HG02798 (cell line): Measurements from ENCODE around the gene CWH43.
A peak's percentile ranks its signal among the peaks of the same experiment; 100 is the strongest.
"Not testable (repeated sequence)": the region's sequence is repeated elsewhere in the genome, so short reads cannot be mapped to it uniquely, and the experiment has no call there.

ENCODE experiments used
- ATAC-seq: cut with Tn5 transposase; IDR thresholded peaks from one replicate; pipeline ENCODE4 v1.9.1; 2021; ENCODE audit warnings: mild to moderate bottlenecking; ENCODE audit not compliant: unreplicated experiment, poor library complexity

The CWH43 gene

GRCh38 chr4:48985976-48986653 is at the start of gene CWH43:
Gene CWH43, plus strand, starts transcription at chr4:48986275. Its CDS starts 155 bp downstream, at chr4:48986430.
- ATAC-seq = no peak

GRCh38 chr4:48937033-48937432 is 49.0 kb upstream of the CWH43 start:
- no peak for ATAC-seq

GRCh38 chr4:48938831-48939230 is 47.2 kb upstream of the CWH43 start:
- ATAC-seq = no peak

- ATAC-seq = no peak
These were observed 46.3 kb upstream of the CWH43 start for GRCh38 chr4:48939785-48940184.

GRCh38 chr4:48943387-48943786 is 42.7 kb upstream of the CWH43 start:
- no peak for ATAC-seq

- ATAC-seq = no peak
These were observed 41.8 kb upstream of the CWH43 start for GRCh38 chr4:48944252-48944651.

GRCh38 chr4:48944756-48945241 is 41.3 kb upstream of the CWH43 start:
- no peak for ATAC-seq

GRCh38 chr4:48945981-48946380 is 40.1 kb upstream of the CWH43 start:
- no peak for ATAC-seq

GRCh38 chr4:48947731-48948130 is 38.3 kb upstream of the CWH43 start:
- ATAC-seq = no peak

- ATAC-seq = no peak
These were observed 37.0 kb upstream of the CWH43 start for GRCh38 chr4:48949086-48949485.

- no peak for ATAC-seq
These were observed 36.4 kb upstream of the CWH43 start for GRCh38 chr4:48949518-48950219.

- ATAC-seq = no peak
These were observed 31.8 kb upstream of the CWH43 start for GRCh38 chr4:48954314-48954713.

GRCh38 chr4:48957366-48957765 is 28.7 kb upstream of the CWH43 start:
- not testable (repeated sequence) for ATAC-seq

- no peak for ATAC-seq
These were observed 27.5 kb upstream of the CWH43 start for GRCh38 chr4:48958582-48958981.

GRCh38 chr4:48960988-48961635 is 25.0 kb upstream of the CWH43 start:
- ATAC-seq = no peak

- no peak for ATAC-seq
These were observed 23.4 kb upstream of the CWH43 start for GRCh38 chr4:48962636-48963035.

- ATAC-seq = peak; percentile 86
These were observed 22.9 kb upstream of the CWH43 start for GRCh38 chr4:48963042-48963679.

- ATAC-seq = no peak
These were observed 19.0 kb upstream of the CWH43 start for GRCh38 chr4:48967101-48967500.

GRCh38 chr4:48967631-48968030 is 18.4 kb upstream of the CWH43 start:
- no peak for ATAC-seq

- no peak for ATAC-seq
These were observed 17.3 kb upstream of the CWH43 start for GRCh38 chr4:48968814-48969213.

- no peak for ATAC-seq
These were observed 15.6 kb upstream of the CWH43 start for GRCh38 chr4:48970471-48970921.
